Islet precursor cell (in vitro differentiated cells): ENCODE measurements around the gene S100A4.
A peak's percentile ranks its signal among the peaks of the same experiment; 100 is the strongest.

Experiments
- DNase-seq: peaks from one replicate; pipeline ENCODE4 v3.0.0-alpha.2; 2018

The S100A4 gene

DNA sequence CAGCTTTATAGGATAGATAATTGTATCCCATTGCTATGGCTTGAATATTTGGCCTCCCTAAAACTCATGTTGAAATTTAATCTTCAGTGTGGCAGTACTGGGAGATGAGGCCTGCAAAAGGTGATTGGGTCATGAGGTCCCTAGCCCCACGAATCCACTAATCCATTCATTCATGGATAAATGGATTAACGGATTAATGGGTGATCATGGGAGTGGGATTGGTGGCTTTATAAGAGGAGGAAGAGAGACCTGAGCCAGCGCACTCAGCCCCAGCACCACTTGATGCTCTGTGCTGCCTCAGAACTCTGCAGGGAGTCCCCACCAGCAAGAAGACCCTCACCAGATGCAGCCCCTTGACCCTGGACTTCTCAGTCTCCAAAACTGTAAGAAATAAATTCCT, 41.8 kb downstream of the S100A4 start:
- no peak for DNase-seq

DNA sequence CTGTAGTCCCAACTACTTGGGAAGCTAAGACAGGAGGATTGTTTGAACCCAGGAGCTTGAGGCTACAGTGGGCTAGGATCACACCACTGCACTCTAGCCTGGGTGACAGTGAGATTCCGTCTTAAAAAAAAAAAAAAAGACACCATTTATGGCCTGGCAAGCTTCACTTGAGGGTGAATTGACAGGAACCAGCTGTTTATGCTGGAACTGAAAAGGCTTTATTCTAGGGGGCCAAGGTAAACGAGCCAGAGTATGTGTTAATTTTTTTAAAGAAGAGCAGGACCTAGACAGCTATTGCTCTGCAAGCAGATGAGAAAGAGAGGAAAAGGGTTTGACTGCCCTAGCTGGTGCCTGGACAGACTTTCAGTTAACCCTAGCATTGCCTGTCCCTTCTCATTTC, 46.9 kb downstream of the S100A4 start:
- peak; percentile 16 for DNase-seq

DNA sequence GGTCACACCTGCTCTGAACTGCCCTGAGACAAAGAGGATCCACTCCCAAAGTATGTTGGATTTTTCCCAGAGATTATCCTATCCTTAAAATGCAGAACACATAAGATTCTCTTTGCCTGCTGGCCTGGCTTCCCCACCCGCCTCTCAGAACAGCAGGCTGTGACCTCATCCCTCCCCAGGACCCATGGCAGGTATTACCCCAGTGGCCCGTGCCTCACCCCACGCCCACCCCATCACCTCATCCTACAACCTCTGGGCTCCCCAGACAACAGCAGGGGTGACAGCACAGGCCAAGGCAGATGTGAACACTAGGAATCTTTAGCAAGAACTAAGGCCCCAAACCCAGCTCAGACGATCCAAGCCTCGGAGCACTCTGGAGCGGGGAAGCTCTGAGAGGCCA, 50.1 kb downstream of the S100A4 start:
- DNase-seq: no peak

DNA sequence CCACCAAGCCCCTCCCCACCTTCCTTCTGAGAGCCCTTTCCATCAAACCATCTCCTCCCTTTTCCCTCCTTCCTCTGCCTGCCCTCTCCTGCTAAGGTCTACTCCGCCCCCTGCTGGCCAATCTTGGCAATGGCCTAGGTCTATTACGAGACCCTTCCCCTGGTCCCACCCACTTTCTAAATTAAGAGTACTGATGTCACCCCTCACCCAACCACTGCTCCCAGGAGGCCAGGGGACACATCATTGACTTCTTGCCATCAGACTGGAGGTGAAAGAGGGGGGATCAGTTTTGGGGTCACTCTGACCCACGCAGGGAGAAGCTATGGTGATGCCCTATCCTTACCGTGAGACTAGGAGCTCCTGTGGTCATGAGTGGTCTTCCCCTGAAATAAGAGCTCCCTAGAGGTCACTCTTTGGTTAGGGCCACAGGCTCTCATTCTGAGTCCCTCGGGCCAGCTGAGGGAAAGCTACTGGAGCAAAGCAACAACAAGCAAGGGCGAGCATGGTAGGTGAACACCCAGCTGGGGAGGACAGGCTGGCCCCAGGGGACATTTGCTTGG, 50.5 kb downstream of the S100A4 start:
- peak; percentile 92 for DNase-seq
